Activated naive CD4-positive, alpha-beta T cell treated with anti-CD3 and anti-CD28 coated beads, Interleukin-2, amount 50 U/mL, for 16 hours (primary cell): ENCODE results near the gene GFAP.

Source experiments
- DNase-seq: peaks from one replicate; pipeline ENCODE4 v3.0.0-alpha.2; 2020

The GFAP gene

DNA sequence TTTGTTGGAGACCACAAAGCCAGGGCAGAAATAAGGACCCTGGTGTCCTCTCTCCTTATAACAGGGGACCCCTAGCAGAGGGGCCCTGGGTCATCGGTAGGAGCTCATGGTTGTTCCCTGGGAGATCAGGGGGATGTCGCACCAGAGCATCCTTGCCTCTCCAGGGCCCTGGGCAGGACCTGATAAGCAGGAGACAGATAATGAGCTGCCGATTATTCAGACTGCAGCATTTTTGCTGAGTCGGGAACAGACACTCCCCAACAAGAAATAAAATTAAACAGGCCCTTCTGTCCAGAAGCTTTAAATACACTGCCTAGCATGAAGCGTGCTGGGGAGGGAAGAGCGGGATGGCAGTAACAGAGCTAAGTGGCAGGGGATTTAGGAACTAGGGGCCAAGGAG lies 15.4 kb upstream of the GFAP start:
- DNase-seq = no peak

DNA sequence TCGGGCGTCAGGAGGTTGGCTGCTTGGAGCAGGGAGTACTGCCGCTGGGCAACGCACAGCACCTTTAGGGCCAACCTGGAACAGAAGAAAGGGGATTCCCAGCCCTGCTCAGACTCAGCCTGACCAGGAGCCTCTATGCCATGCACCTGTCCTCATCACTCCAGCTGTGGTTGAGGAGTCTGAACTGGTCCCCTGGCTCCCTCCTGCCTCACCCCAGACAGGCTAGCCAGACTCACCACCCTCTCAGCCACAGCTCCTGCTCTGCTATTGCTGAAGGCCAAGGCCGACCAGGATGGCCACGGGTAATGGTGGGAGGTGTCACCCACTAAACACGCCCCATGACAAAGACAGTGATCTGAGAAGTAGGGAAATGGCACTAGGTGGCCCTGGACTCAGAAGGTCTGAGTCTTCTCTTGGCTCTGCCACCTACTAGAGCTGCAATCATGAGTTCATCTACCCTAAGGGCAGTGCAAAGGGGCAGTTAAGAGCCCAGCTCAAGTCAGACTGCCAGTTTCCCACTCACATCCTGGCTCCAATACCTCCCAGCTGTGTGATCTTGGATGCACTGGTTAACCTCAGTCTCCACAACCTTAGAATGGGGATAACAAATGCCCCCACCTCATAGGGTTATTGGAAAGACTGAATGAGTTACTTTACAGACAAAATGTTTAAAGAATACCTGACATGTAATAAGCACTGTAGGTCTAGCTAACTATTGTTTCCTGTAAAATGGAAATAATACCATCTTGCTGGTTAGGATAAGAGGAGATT lies 13.8 kb upstream of the GFAP start:
- DNase-seq = no peak

- no peak for DNase-seq
These were observed 12.8 kb upstream of the GFAP start for GRCh38 chr17:44928136-44928535.

GRCh38 chr17:44927696-44928095 lies 12.4 kb upstream of the GFAP start:
- no peak for DNase-seq

DNA sequence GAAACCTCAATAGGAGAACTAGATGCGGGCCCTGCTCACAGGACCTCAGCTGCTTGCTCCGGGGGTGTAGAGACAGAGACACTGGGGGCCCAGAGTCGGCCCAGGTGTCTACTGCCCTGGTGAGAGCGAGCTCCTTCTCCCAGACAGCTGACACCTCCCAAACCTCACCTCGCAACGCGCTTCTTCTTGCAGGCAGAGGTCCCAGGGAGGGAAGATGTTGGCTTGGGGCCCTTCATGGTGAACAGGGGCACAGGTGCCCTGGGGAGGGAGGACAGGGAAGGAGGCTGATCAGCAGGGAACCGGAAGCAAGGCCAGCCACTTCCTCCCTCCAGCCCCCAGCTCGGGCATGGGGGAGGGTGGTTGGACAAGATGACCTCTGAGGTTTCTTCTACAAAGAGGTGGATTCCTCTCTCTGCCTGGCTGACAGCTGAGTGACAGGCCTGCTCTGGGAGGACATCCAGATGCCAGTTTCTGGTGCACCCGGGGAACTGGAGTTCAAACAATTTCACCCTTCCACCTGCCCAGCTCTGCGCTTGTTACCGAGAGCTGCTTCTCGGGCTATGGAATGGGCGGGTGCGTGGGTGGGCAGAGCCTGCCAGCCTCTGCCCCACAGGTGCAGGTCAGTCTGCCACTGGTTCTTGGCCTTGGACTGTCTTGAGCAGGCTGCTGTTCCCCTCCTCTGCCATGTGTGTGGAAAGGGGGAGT lies 11.7 kb upstream of the GFAP start:
- no peak for DNase-seq

- no peak for DNase-seq
These were observed 10.7 kb upstream of the GFAP start for GRCh38 chr17:44925731-44926697.

DNA sequence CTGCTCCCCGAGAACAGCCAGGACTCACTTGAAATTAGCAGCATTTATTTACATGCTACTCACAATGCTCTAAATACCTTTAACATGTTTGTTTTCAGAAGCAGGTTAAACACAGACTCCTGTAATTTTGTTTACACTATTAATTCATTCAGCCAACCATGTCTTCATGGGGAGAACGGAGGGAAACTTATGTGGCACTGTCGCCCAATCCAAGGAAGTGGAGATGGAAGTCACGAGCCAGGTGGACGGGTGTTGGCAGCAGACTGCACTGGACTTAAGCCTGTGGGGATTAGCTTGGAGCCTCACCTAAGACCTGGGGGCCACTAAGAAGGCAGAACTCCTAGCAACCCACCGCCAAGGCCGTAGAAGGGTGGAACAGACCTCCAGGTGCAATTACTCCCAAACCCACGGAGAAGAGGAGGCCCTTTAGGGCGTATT lies 8.8 kb upstream of the GFAP start:
- DNase-seq = no peak

DNA sequence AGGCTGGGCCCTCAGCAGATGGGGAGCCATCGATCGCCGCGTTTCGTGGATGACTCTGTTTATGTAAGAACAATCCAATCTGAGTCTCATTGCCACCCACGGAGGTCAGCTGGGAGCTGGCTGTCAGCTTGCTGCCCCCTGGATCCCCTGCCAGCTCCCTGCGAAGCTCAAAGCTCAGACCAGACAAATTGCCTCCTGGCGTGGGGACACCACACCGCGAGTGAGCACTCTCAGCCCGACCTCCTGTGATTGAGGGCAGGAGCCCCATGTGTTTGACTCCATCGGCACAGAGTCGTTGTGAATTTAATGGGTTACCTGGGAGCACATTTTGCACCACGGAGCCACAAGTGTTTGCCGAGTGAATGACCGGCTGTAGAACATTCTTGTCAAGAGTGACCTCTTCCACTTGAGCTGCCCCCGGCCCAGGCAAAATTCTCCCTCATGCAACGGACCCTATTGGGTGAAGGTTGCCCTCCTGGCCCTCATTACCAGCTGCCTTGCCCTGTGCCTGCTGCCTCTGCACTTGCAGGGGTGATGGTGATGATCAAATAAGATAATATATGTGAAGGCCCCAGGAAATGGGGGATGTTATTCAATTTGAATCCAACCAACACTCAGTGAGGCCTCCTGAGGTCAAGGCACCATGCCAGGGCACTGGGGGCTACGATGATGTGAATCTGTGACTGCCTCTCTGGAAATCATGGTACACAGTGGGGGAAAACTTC lies 7.6 kb upstream of the GFAP start:
- DNase-seq = no peak

- no peak for DNase-seq
These were observed 6.8 kb upstream of the GFAP start for GRCh38 chr17:44922136-44922535.

DNA sequence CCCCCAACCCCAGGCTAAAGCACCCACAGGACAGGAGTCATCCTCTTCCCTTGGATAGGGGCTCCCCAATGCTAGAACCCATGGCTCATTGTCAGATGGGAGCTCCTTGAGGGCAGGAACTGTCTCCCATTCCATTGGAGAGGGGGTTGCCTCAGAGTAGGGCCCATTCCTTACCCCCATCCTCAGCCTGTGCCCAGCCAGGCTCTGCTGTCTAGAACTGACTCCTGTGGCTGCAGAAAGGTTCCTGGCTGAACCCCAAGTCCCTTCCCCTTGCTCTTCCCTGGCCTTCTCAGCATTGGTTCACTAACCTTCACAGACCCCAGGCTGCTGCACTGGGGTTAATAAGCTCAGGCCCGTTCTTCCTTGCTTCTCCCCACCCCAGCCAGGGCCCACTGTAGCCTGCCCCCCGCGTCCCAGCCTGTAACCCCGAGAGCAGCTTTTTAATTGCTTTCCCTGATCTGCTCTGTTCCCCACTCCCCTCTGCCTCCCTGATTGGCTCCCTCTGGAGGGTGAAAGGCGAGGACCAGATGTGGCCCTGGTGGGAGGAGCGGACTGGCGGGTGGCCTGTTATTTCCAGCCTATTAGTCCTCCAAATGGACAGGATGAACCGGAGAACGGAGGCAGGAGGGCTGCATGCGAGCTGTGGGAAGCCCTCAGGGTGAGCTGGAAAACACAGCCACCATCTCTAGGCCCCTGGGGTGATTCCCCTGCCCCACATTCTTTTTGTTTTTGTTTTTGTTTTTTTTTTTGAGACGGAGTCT lies 6.0 kb upstream of the GFAP start:
- DNase-seq = no peak

DNA sequence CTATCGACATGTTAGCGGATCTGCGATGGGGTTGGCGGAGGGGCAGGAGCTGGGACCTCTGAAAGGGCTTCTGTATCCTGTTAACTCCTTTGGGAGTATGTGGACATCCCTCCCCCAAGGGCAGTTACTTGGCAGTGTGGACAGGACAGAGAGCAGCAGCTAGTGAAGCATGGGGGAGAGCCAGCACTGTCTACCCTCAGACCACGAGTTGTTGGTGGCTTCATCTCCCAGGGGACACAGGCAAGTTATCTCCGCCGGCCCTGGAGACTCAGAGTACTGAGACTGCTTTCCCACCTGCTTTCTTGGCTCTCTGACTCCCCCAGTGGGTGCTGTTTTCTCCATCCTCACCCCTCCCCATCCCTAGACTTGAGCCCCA lies 5.3 kb upstream of the GFAP start:
- DNase-seq = no peak

DNA sequence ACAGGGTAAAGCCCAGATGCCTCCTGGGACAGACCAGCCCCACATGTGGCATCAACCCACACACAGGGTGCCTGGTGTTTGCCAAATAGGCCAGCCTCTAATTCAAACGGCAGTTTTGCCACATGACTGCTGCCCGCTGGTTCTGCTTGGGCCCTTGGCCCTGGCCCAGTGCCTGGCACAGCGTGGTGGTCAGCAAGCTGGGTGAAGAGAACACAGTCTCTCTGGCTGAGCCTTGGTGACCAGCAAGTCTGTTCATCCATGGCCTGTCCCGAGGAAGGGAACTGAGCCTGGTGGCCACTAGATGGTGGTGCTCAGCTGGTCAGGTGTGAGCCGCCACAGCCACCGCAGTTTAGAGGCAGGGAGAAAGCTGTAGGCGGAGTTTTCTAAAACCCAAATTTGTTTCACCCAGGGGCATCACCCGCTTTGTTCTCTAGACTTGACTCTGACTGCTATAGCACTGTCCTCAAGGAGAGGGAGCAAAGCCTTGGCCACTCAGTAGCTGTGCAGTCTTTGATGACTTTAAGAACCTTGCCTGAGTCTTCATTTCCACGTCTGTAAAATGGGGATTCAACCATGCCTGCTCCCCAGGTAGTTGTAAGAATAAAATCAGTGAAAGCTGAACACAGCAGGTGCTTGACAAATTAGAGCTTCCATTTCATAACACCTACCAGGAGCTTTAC lies 4.7 kb upstream of the GFAP start:
- peak; percentile 58 for DNase-seq

DNA sequence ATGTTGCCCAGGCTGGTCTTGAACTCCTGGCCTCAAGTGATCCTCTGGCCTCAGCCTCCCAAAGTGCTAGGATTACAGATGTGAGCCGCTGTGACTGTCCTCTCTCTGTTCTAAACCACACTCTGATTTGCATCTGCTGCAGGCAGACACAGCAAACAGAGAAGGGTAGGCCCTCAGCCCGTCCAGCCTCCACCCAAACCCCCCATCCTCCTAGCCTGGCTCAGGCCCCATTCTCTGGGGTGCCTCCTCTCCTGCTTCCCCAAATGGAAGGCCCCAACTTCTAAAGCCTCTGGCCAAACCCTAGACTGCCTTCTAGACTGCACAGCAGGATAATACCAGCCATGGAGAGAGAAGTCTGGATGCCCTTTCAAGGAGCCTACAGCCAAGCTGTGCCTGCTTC lies 4.1 kb upstream of the GFAP start:
- DNase-seq = no peak

GRCh38 chr17:44918006-44918405 lies 2.7 kb upstream of the GFAP start:
- no peak for DNase-seq

DNA sequence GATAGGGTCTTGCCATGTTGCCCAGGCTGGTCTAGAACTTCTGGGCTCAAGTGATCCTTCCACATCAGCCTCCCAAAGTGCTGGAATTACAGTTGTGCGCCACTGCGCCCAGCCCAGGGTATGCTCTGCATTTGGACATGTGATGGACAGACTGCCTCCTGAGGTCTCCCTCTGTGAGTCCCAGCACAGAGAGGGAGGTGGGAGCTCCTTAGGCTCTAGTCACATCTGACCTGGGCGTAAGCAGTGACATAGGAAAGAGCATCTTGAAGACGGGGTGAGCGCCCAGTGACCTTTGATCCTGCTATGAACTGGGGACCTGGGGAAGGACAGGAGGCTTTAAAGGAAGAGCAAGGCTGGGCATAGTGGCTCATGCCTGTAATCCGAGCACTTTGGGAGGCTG lies 2.2 kb upstream of the GFAP start:
- DNase-seq = no peak

- DNase-seq = no peak
These were observed 1.5 kb upstream of the GFAP start for GRCh38 chr17:44916781-44917241.

GRCh38 chr17:44915862-44916780 lies 821 bp upstream of the GFAP start:
- no peak for DNase-seq

GRCh38 chr17:44914698-44915271 lies 515 bp downstream of the GFAP start:
- DNase-seq = no peak

GRCh38 chr17:44914148-44914547 lies 1.2 kb downstream of the GFAP start:
- no peak for DNase-seq

DNA sequence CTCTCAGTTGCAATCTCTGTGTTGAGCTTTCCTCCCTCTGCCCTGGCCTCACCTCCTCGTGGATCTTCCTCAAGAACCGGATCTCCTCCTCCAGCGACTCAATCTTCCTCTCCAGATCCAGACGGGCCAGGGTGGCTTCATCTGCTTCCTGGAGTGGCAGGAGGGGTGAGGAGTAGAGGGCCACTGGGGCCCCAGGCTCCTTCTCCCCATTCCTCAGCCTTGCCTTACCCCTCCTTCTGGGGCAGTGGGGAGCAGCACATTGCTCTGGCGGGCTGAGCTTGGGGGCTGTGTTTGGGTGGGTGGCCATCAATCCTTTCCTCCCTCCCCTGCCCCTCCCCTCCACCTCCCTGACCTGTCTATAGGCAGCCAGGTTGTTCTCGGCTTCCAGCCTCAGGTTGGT lies 1.6 kb downstream of the GFAP start:
- no peak for DNase-seq
